Superior temporal gyrus (tissue), 1 donor: ENCODE data around the gene TGFBR1.

Source experiments
- DNase-seq: peaks from one replicate; pipeline ENCODE4 v3.0.0-alpha.2; 2016; ENCODE audit errors: extremely low spot score

Gene TGFBR1

DNA sequence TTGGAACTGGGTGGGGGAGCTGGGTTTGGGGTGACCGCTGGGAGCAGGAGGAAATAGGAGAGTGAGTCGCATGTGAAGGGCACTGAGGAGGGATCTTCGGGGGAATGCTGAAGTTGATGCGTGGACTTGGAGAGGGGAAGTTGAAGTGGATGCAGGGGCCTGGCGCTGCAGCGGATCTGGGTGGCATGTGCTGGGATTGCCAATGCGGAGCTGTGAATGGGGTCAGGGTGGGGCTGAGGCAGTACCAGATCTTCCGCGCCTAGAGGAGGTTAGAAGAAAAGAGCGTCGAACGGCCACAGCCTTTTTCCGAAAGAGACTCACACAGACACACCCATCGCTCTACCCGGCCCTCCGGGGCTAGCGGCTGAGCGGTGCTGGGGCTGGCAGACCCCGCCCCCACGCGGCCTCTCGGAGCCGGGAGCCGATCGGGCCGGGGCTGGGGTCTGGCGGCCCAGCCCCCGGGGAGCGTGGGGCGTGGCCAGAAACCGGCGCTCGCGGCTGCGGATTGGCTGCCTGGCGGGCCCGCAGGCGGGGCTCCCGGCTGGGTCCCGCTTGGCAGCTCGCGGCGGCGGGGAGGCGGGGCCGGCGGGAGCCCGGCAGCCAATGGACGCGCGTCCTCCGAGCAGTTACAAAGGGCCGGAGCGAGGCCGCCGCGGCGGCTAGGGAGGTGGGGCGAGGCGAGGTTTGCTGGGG is at the start of gene TGFBR1:
Gene TGFBR1 (plus strand): TSS at position 655 of the 693 bp plus-strand sequence. CDS start 93 bp downstream, outside the sequence.
- peak; percentile 89 for DNase-seq

GRCh38 chr9:99055384-99055783 is 49.5 kb upstream of the TGFBR1 start:
- no peak for DNase-seq

GRCh38 chr9:99056186-99056585 is 48.7 kb upstream of the TGFBR1 start:
- no peak for DNase-seq

GRCh38 chr9:99056886-99057664 is 47.8 kb upstream of the TGFBR1 start:
- no peak for DNase-seq

GRCh38 chr9:99057665-99058625 is 47.0 kb upstream of the TGFBR1 start:
- peak; percentile 32 for DNase-seq

- DNase-seq = peak; percentile 22
Measured at GRCh38 chr9:99058964-99059921, 45.7 kb upstream of the TGFBR1 start.

DNA sequence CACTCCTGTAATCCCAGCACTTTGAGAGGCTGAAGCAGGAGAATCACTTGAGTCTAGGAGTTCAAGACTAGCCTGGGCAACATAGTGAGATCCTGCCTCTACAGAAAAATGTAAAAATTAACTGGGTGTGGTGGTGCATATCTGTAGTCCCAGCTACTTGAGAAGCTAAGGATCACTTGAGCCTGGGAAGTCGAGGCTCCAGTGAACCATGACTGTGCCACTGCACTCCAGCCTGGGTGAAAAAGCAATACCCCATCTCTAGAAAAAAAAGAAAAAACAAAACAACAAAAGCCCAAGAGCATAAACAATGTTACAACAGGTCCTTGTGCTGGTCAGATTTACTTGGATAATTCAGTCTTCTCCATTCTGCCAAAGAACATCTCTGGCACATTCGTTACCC is 44.3 kb upstream of the TGFBR1 start:
- DNase-seq = no peak

GRCh38 chr9:99062549-99062948 is 42.4 kb upstream of the TGFBR1 start:
- DNase-seq = no peak

DNA sequence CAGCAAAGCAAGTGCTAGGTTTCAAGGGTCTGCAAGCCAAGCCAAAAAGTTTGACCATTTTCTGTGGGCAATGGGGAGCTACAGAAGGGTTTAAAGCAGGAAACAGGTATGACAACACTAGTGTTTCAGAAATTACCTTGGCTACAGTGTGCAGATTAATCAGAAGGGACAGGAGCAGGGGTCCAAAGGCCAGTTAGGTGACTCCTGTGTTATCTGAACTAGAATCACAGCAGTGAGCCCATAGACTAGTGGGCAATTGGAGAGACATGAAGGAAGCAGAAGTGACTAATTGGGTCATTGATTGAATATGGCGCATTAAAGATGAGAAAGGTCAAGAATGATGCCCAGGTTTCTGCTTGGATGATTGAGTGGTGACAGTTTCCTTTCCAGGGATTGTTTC is 41.4 kb upstream of the TGFBR1 start:
- DNase-seq = no peak

- no peak for DNase-seq
Measured at GRCh38 chr9:99066571-99066970, 38.3 kb upstream of the TGFBR1 start.

DNA sequence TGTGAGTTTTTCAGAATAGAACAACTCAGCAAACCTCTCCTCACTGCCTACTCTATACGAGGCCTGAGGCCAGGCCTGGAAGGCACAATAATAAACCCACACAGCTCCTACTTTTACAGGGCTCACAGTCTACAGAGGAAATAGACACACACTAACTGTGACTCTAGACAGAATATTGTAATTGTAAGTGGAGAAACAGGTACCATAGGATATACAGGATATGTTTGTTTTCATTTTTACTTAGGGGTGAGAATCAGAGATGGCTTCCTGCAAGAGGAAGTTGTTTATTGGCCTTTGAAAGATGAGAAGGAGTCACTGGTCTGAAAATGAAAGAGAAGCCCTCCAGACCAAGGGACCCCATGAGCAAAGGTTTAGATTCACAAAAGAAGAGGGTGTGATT is 35.8 kb upstream of the TGFBR1 start:
- DNase-seq = no peak

GRCh38 chr9:99069546-99069945 is 35.4 kb upstream of the TGFBR1 start:
- no peak for DNase-seq

DNA sequence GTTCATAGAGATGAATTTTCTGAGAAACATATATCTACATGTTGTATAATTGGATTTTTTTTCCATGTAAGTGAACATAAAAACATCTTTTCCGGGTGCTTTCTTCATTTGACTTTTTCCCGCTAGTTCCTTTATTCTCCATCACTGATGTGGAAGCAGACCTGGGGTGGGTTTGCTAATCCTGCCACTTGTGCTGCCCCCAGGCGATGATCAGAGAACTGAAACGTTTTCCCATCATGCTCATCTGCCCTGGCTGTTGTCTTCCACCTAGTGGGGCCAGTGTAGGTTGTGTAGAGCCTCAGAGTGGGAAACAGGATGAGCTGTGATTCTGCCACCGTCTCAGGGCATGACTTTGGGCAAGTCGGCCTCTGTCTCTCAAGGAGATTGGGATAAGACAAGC is 34.2 kb upstream of the TGFBR1 start:
- DNase-seq = no peak

DNA sequence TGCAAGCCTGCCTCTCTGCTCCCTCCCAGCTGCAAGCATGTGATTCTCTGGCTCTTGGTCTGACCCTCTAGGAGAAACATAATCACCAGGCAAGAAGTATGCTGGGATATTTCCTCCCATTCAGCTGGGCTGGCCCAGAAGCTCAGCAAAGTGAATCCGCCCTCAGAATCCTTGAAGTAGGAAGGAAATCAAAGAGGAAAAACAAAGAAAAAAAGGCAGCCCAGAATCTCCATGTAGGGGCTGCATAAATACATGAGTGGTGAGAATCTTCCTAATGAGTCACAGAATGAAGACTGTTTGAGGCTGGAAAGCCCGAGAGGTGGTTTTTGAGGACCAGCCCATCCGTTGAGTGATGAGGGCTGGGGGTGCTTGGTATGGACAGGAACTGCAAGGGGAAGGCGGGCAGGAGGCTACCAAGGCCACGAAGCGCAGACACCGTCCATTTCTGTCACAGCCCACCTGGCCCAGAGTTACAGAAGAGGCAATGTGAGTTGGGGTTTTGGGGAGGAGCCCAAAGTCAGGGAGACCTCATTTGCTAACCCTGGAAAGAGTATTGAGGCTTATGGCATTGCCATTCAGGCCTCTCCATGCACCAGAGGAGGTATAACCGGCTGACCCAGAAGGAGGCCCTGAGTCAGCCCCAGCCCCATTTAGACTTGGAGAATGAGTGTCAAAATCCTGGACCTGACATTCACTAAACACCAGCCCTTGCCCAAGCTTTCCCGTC is 33.4 kb upstream of the TGFBR1 start:
- no peak for DNase-seq

DNA sequence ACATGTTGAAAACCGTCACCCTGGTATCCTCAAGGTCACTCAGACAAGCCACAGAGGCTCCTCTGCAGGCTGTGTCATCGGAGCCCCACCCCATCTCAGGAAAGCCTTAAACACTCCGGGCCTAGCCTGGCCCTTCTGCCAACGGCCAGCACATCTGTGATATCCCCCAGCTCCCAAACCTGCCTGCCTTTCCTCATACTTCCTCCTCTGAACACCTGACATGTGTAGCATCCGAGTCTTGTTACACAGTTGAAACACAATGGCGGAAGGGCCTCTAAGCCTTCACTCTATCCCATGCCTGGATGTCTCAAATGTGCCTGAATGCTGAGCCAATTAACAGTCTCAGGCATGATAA is 32.9 kb upstream of the TGFBR1 start:
- DNase-seq = no peak

GRCh38 chr9:99073347-99073746 is 31.6 kb upstream of the TGFBR1 start:
- no peak for DNase-seq

- no peak for DNase-seq
Measured at GRCh38 chr9:99073985-99074901, 30.7 kb upstream of the TGFBR1 start.

DNA sequence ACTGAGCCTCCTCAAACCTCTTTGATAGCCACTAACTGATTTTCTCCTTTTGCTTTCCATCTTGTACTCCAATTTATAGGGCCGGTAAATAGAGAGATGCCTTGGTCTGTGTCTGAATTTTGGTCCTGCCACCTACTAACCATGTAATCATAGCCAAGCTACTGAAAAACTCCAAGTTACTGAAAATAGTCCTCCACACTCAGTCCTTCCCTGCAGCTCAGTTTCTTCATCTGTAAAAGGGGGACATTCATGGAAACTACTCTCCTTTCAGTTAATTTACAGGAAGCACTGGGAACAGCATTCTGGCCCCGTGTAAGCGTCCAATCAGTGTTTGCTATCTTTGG is 30.0 kb upstream of the TGFBR1 start:
- no peak for DNase-seq

- no peak for DNase-seq
Measured at GRCh38 chr9:99075246-99075912, 29.5 kb upstream of the TGFBR1 start.
